ENCODE results near the gene ARHGEF6. TPM values are rescaled to one million over a fixed set of nuclear protein-coding genes. Genes with fewer than 3 reads are reported as not detected.
A peak's percentile ranks its signal among the peaks of the same experiment; 100 is the strongest.

Gene ARHGEF6, protein sequence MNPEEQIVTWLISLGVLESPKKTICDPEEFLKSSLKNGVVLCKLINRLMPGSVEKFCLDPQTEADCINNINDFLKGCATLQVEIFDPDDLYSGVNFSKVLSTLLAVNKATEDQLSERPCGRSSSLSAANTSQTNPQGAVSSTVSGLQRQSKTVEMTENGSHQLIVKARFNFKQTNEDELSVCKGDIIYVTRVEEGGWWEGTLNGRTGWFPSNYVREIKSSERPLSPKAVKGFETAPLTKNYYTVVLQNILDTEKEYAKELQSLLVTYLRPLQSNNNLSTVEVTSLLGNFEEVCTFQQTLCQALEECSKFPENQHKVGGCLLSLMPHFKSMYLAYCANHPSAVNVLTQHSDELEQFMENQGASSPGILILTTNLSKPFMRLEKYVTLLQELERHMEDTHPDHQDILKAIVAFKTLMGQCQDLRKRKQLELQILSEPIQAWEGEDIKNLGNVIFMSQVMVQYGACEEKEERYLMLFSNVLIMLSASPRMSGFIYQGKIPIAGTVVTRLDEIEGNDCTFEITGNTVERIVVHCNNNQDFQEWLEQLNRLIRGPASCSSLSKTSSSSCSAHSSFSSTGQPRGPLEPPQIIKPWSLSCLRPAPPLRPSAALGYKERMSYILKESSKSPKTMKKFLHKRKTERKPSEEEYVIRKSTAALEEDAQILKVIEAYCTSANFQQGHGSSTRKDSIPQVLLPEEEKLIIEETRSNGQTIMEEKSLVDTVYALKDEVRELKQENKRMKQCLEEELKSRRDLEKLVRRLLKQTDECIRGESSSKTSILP
- total RNA-seq: 16.2 TPM

- H3K4me1 ChIP-seq: peaks cover 5% of the 10 kb centered on the region
- DNase-seq (ENCODE audit: extremely low spot score in 2 of 2): no peak
- no peaks in the 10 kb centered on the region for H3K36me3 ChIP-seq
- TF ChIP-seq POLR2A (IDR thresholded peaks at IDR 0.05): no peak
- TF ChIP-seq CTCF (IDR thresholded peaks at IDR 0.05): no peak
- TF ChIP-seq POLR2AphosphoS5 (IDR thresholded peaks at IDR 0.05; ENCODE audit: insufficient read depth in 1 of 2, low read depth in 1 of 2): no peak
- intact Hi-C loops (cut with DNase I): no loop called here
- peak within 1 kb of the TSS; percentile 21 for H3K27ac ChIP-seq
- H3K9me3 ChIP-seq: no peaks in the 10 kb centered on the region
- H3K27me3 ChIP-seq: no peaks in the 10 kb centered on the region
- peak within 1 kb of the TSS; percentile 28 to 33 for H3K4me3 ChIP-seq
These were observed at the start of gene ARHGEF6 for GRCh38 chrX:136780763-136781162. TSS of gene ARHGEF6 (minus strand) at chrX:136780932. CDS start at chrX:136780882, 50 bp downstream.

DNA sequence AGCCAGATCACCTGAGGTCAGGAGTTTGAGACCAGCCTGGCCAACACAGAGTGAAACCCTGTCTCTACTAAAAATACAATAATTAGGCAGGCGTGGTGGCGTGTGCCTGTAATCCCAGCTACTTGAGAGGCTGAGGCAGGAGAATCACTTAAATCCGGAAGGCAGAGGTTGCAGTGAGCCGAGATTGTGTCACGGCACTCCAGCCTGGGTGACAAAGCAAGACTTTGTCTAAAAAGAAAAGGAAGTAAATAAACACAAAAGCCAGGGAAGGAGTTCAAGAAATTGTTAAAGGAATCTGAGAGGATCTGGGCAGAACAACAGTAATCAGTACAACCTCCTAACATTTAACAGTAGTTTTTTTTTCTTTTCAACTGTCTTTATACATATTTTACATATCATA is 48.7 kb upstream of the ARHGEF6 start:
- no peaks in the 10 kb centered on the region for H3K9me3 ChIP-seq
- no peak overlapping the region for H3K4me3 ChIP-seq
- no peak for DNase-seq (ENCODE audit: extremely low spot score in 2 of 2)
- no peaks in the 10 kb centered on the region for H3K4me1 ChIP-seq
- intact Hi-C loops (cut with DNase I): no loop called here
- H3K27me3 ChIP-seq: no peaks in the 10 kb centered on the region
- TF ChIP-seq POLR2A (IDR thresholded peaks at IDR 0.05) (no peak), POLR2AphosphoS5 (IDR thresholded peaks at IDR 0.05; ENCODE audit: insufficient read depth in 1 of 2, low read depth in 1 of 2) (no peak), CTCF (IDR thresholded peaks at IDR 0.05) (no peak)
- H3K27ac ChIP-seq: no peak overlapping the region
- no peaks in the 10 kb centered on the region for H3K36me3 ChIP-seq

GRCh38 chrX:136828830-136829229 is 48.1 kb upstream of the ARHGEF6 start:
- DNase-seq (ENCODE audit: extremely low spot score in 2 of 2): no peak
- H3K4me1 ChIP-seq: no peaks in the 10 kb centered on the region
- intact Hi-C loops (cut with DNase I): no loop called here
- H3K27ac ChIP-seq: no peak overlapping the region
- TF ChIP-seq POLR2A (IDR thresholded peaks at IDR 0.05): no peak
- TF ChIP-seq POLR2AphosphoS5 (IDR thresholded peaks at IDR 0.05; ENCODE audit: insufficient read depth in 1 of 2, low read depth in 1 of 2): no peak
- no peak for TF ChIP-seq CTCF (IDR thresholded peaks at IDR 0.05)
- H3K36me3 ChIP-seq: no peaks in the 10 kb centered on the region
- no peak overlapping the region for H3K4me3 ChIP-seq
- no peaks in the 10 kb centered on the region for H3K9me3 ChIP-seq
- no peaks in the 10 kb centered on the region for H3K27me3 ChIP-seq

DNA sequence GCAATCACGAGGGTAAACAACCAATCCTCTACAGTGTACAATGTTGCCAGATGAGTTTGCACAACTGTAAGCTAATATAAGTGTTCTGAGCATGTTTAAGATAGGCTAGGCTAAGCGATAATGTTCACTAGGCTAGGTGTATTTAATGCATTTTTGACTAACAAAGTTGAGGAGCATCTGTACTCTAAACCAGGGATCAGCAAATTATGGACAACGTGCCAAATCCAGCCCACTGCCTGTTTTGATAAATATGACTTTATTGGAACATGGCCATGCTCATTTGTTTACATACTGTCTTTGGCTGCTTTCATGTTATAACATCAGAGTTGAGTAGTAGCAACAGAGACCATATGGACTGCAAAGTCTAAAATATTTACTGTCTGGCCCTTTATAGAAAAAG is 46.3 kb upstream of the ARHGEF6 start:
- Histone ChIP-seq H3K9me3 (no peaks in the 10 kb centered on the region), H3K27me3 (no peaks in the 10 kb centered on the region), H3K36me3 (no peaks in the 10 kb centered on the region), H3K4me1 (no peaks in the 10 kb centered on the region), H3K4me3 (no peak overlapping the region), H3K27ac (no peak overlapping the region)
- DNase-seq (ENCODE audit: extremely low spot score in 2 of 2): no peak
- TF ChIP-seq CTCF (IDR thresholded peaks at IDR 0.05) (no peak), POLR2AphosphoS5 (IDR thresholded peaks at IDR 0.05; ENCODE audit: insufficient read depth in 1 of 2, low read depth in 1 of 2) (no peak), POLR2A (IDR thresholded peaks at IDR 0.05) (no peak)
- intact Hi-C loops (cut with DNase I): no loop called here

Measured in vagina (tissue), 2 donors.